ENCODE measurements around the gene ADH5.
"Not testable (repeated sequence)": the region's sequence is repeated elsewhere in the genome, so short reads cannot be mapped to it uniquely, and the experiment has no call there.

Gene ADH5

DNA sequence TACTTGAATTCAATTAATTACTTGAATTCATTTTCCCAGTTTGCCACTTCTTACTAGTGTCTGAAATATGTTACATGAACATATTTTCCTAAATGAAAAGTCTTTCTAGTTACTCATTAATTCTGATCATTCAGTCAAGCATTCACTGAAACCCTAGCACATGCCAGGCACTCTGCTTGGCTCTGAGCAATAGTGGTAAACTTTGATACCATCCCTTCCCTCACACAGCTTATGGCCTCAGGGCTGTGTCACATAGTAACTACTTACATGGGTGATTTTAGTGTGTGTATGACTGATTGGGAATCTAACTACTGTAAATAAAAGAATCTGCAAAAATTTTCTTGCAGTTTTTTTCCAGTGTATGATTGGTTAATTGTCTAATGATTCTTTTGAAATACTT, 60.4 kb downstream of the ADH5 start:
- peak; percentile 10 for DNase-seq

DNA sequence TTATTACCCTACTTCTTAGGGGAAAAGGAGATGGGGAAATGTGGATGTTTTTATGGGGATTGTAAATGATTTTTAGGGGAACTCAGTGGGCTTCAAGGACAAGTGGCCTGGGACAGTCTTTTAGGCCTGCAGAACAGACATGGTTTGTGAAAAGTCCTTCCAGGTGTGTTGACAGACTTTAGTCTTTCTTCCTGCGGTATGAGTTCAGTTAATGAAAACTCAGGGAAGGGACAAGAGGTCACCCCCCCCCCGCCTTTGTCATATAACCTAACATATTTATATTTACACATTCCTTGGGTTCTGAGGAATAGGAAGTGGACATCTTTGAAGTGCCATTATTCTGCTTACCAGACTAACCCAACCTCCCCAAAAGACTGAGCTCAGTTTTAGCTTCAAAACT, 61.3 kb downstream of the ADH5 start:
- no peak for DNase-seq

DNA sequence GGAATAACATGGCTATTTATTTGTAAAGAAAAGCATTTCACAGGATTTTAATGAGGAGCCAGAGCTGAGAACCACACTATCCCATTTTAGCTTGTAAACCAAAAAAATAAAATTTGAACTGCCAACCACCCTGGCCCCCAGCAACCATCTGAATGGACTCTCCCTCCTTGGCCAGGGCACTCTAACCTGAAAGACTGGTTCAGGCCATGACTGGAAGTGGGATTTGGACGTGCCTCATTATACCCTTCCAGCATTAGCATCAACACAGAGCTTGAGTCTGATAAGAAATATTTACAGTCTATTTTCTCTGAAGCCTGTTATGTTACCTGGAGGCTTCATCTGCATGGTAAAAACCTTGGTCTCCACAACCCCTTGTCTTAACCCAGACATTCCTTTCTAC, 63.1 kb downstream of the ADH5 start:
- no peak for DNase-seq

DNA sequence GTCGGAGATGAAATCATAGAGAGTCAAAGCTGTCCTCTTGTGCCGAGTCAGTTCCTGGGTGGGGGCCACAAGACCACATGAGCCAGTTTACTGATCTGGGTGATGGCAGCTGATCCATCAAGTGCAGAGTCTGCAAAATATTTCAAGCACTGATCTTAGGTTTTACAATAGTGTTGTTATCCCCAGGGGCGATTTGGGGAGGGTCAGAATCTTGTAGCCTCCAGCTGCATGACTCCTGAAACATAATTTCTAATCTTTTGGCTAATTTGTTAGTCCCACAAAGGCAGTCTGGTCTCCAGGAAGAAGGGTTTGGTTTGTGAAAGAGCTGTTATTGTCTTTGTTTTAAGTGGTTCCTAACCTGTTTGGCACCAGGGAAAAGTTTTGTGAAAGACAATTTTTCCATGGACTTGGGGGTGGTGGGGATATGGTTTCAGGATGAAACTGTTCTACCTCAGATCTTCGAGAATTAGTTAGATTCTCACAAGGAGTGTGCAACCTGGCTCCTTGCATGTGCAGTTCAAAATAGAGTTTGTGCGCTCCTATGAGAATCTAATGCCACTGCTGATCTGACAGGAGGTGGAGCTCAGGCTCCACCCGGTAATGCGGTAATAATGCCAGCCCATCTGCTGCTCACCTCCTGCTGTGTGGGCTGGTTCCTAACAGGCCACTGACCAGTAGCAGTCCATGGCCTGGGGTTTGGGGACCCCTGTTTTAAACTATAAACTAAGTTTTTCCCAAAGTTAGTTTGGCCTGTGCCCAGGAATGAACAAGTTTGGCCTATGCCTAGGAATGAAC, 63.9 kb downstream of the ADH5 start:
- no peak for DNase-seq

GRCh38 chr4:99023800-99024251, 64.8 kb downstream of the ADH5 start:
- DNase-seq, result not testable (repeated sequence)

DNA sequence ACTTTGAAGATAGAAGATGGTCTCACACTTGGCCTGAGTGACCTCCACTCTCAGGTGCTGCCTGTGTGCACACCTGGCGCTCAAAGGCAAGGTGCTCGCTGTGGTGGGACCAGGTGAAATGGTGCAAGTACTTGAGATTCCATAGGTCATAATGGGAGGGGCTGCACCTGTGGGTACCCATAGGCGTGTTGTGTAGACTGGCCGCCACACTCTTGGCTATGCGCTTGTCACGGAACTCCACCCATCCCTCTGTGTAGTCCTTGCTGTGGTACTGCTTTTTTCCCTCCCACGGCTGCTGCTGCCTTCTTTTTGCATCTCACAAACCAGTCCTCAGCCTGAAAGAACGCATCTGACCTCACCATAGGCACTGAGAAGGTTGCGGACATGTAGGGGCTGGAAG, 66.0 kb downstream of the ADH5 start:
- DNase-seq, result no peak

- DNase-seq, result no peak
Observed at GRCh38 chr4:99021386-99021785, 67.2 kb downstream of the ADH5 start.

Measured in stimulated activated CD4-positive, alpha-beta T cell treated with anti-CD3 and anti-CD28 coated beads, Interleukin-1b, Interleukin-23, amount 100 ng/mL, for 48 hours (primary cell).